Astrocyte of the spinal cord (primary cell): ENCODE measurements around the gene MANSC4.

Experiments
- DNase-seq: peaks from one replicate; pipeline ENCODE4 v3.0.0; 2011; ENCODE audit warnings: low read depth, low spot score
- H3K4me3 ChIP-seq: 2 replicates; pipeline ENCODE4 v1.5.1; 2011; ENCODE audit warnings: low read depth, mild to moderate bottlenecking, low read length, moderate library complexity
- in situ Hi-C: cut with HindIII; loops from 2 replicates; pipeline ENCODE4 v1.10.0; 2017; ENCODE audit warnings: low sequenced_read_pairs
- TF ChIP-seq, protein P1 (sequence below): IDR thresholded peaks from 2 replicates; pipeline ENCODE4 v1.5.1; 2012; ENCODE audit warnings: low read depth, mild to moderate bottlenecking, low read length, inconsistent platforms

Gene MANSC4

DNA sequence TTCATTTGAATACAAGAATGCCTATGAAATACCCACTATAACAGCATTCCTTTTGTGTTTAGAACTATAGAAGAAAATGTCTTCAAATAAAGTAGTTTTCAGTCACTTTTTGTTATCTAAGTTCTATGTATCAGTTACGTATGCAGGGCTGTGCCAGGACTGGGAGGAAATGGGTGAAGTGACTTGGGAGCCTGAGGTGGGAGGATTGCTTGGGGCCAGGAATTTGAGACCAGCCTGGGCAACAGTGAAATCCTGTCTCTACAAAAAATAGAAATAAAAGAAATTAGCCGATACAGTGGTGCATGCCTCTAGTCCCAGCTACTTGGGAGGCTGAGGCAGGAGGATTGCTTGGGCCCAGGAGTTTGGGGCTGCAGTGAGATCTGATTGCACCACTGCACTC, 22.9 kb upstream of the MANSC4 start:
- no peak for DNase-seq
- TF ChIP-seq, protein P1, sequence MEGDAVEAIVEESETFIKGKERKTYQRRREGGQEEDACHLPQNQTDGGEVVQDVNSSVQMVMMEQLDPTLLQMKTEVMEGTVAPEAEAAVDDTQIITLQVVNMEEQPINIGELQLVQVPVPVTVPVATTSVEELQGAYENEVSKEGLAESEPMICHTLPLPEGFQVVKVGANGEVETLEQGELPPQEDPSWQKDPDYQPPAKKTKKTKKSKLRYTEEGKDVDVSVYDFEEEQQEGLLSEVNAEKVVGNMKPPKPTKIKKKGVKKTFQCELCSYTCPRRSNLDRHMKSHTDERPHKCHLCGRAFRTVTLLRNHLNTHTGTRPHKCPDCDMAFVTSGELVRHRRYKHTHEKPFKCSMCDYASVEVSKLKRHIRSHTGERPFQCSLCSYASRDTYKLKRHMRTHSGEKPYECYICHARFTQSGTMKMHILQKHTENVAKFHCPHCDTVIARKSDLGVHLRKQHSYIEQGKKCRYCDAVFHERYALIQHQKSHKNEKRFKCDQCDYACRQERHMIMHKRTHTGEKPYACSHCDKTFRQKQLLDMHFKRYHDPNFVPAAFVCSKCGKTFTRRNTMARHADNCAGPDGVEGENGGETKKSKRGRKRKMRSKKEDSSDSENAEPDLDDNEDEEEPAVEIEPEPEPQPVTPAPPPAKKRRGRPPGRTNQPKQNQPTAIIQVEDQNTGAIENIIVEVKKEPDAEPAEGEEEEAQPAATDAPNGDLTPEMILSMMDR = no peak
- in situ Hi-C loops = no loop called here
- no peak overlapping the region for H3K4me3 ChIP-seq

DNA sequence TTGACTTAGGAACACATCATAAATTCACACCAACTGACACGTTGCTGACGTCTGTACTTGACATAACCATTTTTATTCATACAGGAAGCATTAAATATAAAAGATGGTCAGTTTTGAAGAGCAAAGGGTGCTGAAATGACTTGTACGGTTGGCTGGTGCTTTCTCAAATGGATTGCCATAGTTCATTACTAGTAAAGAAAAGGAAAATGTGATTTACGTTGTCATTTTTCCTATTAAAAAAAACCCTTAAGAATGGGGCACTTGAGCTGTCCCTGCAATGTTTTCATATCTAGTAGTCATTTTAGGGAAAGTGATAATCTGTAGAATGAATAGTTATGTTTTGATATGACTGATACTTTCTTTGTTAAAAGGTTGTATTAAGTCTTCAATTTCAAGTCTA, 22.5 kb upstream of the MANSC4 start:
- TF ChIP-seq, protein P1 = no peak
- in situ Hi-C loops = no loop called here
- DNase-seq = no peak
- no peak overlapping the region for H3K4me3 ChIP-seq

DNA sequence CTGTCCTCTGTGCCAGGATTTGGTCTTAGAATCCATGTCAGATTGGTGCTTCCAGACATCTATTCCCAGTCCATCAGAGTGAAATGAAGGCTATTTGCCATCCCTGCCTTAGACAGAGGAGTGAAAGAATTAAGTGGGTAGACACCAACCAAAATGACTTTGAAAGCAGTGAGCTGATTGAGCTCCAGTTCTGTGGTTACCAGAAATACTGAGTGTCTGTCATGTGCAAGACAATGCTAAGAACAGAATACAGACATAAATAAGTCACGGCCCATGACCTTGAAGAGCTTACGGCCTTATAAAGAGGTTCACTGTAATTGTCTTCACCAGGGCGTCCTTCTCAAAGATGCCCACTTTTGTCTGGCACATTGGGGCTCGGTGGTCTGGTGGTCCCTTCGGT, 21.6 kb upstream of the MANSC4 start:
- in situ Hi-C loops = no loop called here
- TF ChIP-seq, protein P1 = no peak
- no peak for DNase-seq
- H3K4me3 ChIP-seq = no peak overlapping the region

DNA sequence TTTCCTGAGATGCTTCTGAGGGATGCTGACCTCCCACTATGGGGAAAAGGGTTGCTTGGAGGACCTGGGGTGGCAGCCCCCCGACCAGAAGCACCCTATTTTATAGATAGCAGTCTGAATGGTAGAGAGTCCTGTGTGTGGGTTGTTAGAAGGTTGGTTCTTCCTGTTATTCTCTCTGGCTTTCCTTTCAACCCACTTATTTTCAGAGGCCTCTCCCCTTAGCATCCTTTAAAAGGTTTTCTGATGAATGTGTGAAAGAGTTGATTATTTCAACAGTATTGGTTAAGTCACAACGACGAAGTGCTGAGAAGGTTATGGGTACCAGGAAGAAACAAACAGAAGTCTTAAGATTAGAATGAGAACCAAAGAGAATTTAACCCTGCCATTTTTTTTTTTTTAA, 20.8 kb upstream of the MANSC4 start:
- in situ Hi-C loops = no loop called here
- TF ChIP-seq, protein P1 = no peak
- H3K4me3 ChIP-seq = no peak overlapping the region
- no peak for DNase-seq

DNA sequence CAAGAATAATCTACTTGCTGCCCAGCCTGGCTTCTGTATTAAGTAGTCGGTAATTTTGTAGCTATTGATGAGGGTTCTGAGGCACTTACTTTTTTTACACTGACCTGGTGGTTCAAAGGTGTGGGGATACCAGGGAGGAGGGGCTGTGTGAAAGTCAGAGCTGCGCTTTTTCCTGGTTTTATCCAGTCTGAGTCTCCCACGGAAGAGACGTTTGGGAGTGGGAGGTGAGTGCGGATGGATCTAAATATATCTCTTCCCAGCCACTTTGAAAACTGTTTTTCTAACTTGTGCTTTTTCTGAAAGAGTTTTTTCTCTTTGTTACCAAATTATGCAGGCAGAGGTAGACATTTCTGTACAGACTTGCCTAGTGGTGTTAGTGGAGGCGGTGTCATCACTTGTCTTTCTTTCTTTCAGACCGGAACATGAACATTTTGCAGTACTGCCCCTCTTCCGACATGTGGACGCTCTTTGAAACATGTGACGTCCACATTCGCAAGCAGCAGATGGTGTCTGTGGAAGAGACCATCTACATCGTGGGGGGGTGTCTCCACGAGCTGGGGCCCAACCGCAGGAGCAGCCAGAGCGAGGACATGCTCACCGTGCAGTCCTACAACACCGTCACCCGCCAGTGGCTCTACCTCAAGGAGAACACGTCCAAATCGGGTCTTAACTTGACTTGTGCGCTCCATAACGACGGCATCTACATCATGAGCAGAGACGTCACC, 17.4 kb upstream of the MANSC4 start:
- DNase-seq = no peak
- TF ChIP-seq, protein P1 = no peak
- no peak overlapping the region for H3K4me3 ChIP-seq
- in situ Hi-C loops = no loop called here

DNA sequence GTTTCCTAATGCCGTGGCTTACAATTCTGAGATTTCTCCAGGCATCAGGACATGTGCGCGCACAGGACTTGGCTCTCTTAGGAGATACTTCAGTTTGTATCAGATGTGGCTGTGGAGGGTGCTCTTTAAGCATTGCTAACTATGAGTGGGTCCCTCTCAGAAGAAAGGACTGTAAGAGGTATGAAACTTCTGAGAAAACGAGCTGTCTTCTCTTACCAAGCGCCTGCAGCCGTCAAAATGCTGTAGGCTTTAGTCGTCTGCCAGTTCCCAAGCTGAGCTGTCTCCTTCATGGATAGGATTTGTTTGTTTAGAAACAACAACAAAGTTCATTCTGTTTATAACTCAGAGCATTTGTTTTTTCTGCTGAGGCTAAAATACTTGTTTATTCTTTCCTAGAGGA, 16.1 kb upstream of the MANSC4 start:
- in situ Hi-C loops = no loop called here
- no peak for DNase-seq
- TF ChIP-seq, protein P1 = no peak
- no peak overlapping the region for H3K4me3 ChIP-seq
